ENCODE results near the gene TSPAN32. TPM values are rescaled to one million over a fixed set of nuclear protein-coding genes. Genes with fewer than 3 reads are reported as not detected.

Gene TSPAN32, protein sequence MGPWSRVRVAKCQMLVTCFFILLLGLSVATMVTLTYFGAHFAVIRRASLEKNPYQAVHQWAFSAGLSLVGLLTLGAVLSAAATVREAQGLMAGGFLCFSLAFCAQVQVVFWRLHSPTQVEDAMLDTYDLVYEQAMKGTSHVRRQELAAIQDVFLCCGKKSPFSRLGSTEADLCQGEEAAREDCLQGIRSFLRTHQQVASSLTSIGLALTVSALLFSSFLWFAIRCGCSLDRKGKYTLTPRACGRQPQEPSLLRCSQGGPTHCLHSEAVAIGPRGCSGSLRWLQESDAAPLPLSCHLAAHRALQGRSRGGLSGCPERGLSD
- 1 to 10 TPM; 1.9 to 3.4 (median 2.1) TPM for polyA plus RNA-seq (ENCODE audit: insufficient read length in 4 of 4)

DNA sequence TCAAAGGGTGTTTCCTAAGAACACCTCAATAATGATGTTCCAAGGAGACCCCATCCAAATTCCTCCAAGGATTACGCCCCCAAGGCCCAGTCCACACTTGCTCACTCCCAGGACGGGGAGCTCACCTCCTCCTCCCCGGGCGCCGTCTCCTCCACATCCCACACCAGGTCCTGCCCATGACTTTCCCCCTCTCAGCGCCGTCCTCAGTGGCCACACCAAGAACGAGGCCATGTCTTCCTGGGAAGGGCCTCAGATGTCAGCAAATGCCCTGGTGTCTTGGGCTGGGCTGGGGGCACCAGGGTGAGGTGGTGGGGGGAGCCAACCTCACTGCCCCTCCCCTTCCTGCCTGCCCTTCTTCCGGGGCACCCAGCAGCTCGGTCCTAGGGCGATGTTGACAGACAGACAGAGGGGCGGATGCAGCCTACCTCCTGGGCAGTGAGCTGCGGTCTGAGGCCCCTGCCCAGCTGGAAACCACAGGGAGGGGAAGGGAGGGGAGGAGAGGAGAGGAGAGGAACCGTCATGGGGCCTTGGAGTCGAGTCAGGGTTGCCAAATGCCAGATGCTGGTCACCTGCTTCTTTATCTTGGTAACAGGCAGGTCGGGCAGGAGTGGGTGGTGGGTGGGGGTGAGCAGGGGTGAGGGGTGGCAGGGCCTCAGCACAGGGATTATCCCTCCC is at the start of gene TSPAN32, which contains the start of gene C11orf21:
TSPAN32 (plus strand) TSS at position 383 of the 675 bp plus-strand sequence; CDS start at position 520, 137 bp downstream.
C11orf21 (minus strand) TSS at position 288 of the 675 bp plus-strand sequence; CDS start at position 178, 110 bp downstream.
- DNase-seq (ENCODE audit: low read depth in 4 of 4, low spot score in 2 of 4), result no peak

DNA sequence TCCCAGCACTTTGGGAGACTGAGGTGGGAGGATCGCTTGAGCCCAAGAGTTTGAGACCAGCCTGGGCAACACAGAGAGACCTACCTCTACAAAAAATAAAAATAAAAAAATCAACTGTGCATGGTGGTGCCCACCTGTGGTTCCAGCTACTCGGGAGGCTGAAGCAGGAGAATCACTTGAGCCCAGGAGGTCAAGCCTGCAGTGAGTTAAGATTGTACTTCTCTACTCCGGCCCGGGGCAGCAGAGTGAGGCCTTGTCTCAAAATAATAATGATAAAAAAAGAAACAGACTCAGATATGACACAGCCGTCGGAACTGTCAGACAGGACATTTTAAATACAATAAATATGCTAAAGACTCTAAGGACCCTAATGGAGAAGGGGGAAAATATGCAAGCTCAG is 49.8 kb upstream of the TSPAN32 start:
- no peak for DNase-seq (ENCODE audit: low read depth in 4 of 4, low spot score in 2 of 4)

DNA sequence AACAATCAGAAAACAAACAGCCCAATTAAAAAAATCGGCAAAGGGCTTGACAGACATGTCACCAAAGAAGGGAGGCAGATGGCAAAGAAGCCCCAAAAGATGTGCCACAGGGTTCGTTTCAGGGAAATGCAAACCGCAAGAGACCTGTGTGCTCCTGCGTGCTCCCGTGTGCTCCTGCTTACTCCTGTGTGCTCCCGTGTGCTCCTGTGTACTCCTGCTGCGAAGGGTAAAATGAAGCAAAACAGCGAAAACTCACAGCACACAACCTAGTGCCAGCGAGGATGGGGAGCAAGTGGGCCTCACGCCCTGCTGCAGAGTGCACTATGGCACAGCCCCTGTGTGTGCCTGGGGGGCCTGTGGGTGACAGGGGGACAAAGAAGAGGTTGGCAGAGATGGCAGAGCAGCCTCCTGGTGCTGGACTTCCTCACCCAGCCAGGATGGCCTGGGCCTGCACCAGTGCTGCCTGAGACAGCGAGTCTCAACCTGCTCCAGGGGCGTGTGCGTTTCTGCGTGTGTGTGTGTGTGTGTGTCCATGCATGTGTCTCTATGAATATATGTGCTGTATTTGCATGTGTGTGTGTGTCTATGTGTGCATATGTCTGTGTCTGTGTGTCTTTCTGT is 45.4 kb upstream of the TSPAN32 start:
- no peak for DNase-seq (ENCODE audit: low read depth in 4 of 4, low spot score in 2 of 4)

DNA sequence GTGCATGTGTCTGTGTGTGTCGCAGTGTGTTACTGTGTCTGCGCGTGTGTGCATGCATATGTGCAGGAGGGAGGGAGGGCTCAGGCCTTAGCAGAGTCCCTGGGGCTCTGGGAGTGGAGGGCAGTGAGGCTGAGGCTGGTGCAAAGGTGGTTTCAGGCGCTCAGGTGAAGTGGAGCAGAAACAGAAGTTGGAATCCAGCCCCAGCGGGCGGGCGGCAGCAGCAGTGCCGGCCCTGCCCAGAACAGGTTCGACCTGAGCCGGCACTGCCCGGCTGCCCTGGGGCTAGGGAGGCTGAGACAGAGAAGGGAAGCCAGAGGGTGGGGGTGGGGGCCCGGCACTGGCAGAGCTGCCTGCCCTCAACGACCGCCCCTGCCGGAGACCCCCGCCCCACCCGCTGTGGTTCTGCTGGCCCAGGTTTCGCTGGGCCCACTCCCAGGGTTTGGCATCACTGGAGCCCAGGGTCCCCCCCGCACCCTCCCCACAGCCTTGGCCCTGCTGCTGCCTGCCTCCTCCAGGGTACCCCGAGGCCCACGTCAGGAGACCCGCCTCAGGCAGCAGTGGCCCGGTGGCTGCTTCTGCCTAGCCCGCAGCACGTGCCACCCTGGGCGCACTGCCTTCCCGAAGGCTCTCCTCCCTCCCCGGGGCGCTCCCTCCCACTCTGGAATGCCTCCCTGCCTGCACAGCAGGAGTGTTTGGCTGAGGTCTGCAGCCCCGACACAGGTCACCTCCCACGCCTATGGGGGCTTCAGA is 44.7 kb upstream of the TSPAN32 start:
- no peak for DNase-seq (ENCODE audit: low read depth in 4 of 4, low spot score in 2 of 4)

DNA sequence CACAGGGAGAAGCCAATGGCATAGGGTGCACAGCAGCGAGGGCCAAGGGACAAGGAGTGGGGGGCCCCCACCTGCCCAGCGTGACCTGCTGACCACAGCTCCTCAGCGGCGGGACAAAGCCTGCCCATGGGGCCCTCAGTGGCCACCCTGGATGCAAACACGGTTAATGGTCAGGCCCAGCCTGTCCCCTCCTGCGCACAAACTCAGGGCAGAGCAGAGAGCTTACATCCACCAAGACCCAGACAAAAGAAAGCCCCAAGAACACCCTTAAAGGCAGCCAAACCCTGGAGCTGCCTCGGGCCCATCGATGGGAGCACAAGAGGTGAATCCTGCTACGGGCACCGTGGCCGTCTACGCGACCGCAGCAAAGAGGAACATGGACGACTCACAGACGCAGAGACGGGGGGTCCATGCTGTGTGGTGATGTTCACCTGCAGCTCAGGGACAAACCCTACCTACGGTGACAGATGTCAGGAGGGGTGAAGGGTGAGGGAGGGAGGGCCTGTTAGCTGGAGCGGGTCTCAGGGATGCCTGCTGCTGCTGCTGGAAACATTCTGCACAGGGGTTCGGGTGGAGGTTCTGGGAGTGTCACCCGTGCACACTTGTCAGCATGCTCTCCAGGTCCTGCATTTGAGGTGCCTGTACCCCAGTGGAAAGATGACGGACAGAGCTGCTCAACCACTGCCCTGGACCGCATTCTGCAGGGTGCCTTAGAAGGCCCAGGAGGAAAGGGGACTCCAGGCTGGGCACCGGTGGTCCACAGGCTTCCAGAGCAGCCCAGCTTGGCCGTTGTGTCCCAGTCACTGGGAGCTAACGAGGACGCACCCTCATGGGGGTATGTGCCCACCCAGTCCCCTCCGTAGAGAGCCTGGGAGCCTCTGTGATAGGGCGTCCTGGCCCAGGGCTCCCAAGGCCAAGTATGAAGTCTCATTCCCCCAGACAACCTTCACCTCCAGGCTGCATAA is 43.0 kb upstream of the TSPAN32 start:
- no peak for DNase-seq (ENCODE audit: low read depth in 4 of 4, low spot score in 2 of 4)

DNA sequence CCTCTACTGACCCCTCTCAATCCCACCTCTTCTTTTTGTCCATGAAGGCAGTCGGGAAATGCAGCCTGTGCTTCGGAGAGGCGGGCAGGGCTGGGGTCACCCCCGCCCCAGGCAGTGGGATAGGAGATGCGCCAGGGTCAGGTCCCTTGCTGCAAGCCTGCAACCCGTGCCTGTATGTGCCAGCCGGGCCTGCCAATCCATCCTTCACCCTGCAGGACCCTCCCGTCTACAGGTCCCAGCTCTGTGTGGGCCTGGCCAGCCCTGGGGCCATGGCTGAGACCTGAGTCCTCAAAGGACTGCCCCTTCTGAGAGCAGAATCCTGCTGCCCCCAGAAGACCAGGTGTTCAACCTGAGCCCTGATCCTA is 42.4 kb upstream of the TSPAN32 start:
- no peak for DNase-seq (ENCODE audit: low read depth in 4 of 4, low spot score in 2 of 4)

DNA sequence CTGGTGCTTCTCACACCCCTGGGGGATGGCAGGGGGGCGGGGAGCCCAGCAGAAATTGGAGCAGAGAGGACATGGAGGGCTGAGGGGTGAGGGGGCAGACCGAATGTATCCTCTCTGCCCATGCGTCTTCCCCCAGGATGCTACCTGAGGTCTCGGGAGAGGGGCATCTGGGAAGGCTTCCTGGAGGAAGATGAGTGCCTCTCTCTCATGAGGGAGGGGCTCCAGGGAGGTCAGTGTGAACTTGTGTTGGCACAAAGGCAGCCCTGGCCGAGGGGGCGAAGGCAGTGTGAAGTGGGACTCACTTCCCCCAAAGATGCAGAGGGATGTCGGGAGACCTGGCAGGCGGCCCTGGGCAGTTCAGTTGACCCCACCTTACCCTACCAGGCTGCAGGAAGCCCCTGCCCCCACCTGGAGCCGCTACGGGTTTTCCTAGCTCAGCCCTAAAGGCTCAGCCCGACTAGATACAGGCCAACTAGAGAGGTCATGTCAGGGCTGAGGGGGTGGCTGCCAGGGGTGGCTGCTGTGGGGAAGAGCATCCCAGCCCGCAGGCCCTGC is 41.8 kb upstream of the TSPAN32 start:
- no peak for DNase-seq (ENCODE audit: low read depth in 4 of 4, low spot score in 2 of 4)

DNA sequence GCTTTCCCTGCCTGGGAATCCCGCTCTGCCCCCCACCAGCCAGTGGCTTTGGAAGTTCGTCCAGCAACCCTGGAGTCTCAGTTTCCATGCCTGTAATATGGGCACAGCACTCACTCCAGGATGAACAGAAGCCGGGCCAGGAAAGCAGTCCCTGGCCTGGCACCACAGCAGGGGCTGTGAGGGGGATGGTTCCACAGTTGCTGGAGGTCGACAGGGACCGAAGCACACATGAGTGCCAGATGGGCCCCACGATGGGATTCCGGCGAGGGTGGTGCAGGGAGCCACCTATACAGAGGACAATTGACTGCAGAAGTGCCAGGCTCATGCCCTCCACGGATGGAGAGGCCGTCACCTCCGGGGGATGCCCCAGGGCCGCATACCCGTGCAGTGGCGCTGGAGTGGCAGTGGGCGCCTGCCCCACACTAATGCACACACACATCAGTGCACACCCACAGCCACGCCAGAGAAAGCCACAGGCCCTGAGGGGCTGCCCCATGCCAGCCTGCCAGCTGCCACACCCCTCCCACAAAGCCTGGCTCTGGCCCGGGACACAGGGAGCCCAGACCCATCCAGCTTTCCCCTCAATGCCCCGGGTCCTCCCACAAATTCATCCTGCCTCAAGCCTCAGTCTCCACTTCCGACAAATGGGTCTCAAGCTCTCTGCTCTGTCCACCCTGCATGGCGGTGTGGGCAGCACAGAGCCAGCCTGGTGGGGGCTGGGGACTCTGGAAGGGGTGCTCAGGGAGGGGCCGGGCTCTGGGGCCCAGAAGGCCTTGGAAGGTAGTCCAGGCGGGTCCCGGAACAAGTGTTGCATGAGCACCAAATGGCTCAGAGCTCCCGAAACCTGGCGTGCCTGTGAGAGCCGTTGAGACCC is 41.1 kb upstream of the TSPAN32 start:
- no peak for DNase-seq (ENCODE audit: low read depth in 4 of 4, low spot score in 2 of 4)

DNA sequence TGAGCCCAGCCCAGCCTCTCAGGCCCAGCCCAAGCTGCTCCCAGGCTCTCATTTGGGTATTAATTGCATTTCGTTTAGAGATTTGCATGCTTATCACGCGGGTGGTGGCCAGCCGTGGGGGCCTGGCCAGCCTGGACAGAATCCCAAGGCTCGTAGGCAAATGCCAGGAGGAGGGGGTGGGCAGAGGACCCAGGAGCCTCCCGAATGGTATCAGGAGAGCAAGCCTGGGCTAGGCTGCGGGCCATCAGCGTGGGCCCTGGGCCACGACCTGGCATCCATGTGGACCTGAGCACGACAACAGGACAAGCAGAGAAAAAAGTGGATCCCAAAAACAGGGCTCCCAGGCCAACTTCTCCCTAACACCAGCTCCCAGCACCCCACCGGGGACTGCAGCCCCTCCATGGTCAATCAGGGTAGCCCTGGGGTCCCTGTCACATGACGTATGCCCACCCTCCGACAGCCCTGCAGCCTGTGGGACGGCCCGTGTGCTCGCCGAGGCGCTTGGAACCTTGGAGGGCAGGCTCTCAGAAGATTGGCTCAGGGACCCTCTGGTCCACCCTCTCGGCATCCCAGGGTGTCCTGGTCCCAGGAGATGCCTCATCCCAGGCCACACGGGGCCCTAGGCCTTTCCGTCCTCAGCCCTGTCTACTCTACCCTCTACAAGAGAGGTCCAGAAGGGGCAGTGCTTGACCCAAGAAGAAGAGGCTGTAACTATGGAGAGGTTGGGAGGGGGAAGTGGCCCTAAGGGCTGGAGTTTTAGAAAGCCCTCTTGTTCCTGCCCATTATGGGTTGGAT is 40.2 kb upstream of the TSPAN32 start:
- no peak for DNase-seq (ENCODE audit: low read depth in 4 of 4, low spot score in 2 of 4)

DNA sequence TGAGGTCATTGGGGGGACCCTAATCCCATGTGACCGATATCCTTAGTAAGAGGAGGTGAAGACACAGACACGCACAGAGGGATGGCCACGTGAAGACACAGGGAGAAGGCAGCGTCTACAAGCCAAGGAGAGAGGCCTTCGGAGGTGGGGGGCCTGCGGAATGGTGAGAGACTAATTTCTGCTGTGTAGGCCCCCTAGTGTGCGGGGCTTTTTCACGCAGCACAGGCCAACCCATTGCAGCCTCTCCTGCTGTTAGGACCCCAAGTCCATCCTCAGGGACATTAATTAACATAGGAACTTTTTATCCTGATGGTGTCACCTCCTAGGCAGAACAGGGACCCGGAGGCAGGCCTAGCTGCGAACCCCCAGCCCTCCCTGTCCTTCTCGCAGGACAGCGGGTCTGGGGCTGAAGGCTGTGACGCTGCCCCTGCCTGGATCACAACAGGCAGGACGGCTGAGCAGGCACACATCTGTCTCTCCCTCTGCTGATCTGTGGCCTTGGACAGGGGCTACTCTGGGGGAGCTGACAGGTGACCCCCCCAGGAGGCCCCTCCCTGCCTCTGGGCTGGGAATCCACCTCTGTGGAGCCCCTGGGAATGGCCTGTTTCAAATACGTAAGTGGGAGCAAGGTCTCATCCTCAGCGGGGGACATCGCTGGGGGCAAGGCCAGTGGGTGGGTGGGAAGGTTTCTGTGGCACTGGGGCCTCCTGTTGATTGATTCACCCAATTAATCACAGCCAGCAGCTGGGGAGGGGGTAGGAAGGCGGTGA is 39.3 kb upstream of the TSPAN32 start:
- DNase-seq (ENCODE audit: low read depth in 4 of 4, low spot score in 2 of 4), result no peak

DNA sequence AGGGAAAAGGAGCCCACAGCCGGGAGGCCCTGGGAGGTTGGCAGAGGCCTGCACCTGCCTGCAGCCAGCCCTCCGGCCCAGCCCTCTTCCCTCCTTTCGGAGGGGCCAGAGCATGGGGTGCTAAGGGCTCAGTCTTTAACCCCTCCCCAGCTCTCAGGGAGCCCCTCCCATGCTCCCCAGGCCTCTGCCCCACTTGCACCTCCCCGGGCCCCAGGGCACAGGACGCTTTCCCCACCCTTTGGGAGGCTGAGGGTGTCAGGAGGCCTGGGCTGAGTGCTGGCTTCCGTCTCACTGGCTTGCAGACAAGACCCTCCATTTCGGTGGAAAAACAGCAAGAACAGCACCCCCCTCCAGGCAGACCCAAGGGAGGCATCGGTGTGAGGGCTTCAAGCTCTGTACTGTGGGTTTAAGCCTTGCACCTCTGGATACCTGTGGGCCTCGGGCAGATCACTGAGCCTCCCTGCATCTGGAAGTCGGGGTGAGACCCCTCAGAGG is 38.7 kb upstream of the TSPAN32 start:
- DNase-seq (ENCODE audit: low read depth in 4 of 4, low spot score in 2 of 4), result no peak

DNA sequence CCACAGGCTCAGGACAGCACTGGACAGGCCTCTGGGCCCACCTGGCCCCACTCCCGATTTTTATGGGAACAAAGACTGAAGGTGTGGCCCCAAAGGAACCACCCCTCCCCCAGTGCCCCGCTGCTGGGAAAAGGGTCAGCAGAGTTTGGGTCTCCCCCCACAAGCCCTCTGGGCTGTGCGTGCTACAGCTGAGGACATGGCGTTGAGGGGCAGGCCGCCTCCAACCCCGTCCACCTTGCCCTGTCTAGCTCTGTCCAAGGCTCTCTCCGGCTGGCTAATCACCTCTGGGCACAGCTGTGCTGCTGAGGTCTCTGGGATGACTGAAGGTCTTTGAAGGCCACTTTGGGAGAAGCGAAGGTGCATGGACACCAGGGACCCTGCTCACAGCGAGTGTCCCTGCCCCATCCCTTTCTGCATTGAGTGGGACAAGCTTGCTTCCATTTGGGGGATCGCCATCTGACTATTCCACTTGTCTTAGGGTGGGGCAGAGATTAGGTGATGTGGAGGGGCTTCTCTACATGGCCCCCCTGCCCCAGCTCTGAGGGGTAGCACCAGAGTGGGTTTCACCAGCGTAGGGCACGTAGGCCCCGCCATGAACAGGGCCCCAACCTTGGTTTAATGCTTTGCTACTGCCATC is 38.0 kb upstream of the TSPAN32 start:
- no peak for DNase-seq (ENCODE audit: low read depth in 4 of 4, low spot score in 2 of 4)

DNA sequence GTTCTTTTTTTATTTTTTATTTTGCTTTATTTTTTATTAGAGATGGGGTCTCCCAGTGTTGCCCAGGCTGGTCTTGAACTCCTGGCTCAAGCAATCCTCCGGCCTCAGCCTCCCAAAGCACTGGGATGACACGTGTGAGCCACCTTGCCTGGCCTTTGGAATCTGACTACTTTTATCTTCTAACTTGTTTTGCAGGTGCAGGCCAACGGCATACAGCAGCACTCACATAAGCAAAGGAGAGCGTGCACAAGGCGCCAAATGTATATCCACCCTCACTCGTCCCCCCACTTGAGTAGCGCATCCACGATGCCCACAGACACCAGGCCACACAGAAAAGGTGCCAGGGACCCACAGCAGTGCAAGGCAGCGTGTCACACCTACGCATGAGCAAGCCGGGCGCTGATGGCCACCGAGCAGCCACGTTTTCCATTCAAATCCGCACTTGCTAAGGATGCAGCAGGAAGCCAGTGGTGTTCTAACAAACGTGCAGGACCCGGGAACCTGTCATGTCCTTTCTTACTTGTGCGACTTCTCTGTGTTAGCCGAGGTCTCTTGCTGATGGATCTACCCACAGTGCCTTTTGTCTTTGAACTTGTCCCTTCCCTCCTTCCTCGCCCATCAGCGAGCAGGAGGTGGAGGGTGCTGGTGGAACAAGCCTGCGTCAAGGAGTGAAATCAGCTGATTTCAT is 37.3 kb upstream of the TSPAN32 start:
- no peak for DNase-seq (ENCODE audit: low read depth in 4 of 4, low spot score in 2 of 4)

DNA sequence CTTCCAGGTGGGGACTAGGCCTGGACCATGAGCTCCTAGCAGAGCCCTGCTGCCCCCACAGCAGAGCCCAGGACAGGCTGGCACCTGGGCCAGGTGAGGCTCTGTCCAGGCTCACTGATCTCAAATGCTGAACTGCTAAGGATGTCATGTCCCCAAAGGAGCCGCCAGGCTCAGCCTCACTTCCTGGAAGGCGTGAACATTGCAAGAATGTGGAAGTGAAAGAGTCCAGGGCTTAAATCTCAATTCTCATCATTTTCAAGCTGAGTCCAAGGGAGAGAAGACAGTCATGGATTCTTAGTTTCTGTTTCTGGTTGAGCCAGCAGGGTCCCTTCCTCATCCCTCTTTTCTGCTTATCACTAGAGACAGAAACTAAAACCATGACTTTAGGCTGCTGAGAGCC is 36.4 kb upstream of the TSPAN32 start:
- DNase-seq (ENCODE audit: low read depth in 4 of 4, low spot score in 2 of 4), result no peak

DNA sequence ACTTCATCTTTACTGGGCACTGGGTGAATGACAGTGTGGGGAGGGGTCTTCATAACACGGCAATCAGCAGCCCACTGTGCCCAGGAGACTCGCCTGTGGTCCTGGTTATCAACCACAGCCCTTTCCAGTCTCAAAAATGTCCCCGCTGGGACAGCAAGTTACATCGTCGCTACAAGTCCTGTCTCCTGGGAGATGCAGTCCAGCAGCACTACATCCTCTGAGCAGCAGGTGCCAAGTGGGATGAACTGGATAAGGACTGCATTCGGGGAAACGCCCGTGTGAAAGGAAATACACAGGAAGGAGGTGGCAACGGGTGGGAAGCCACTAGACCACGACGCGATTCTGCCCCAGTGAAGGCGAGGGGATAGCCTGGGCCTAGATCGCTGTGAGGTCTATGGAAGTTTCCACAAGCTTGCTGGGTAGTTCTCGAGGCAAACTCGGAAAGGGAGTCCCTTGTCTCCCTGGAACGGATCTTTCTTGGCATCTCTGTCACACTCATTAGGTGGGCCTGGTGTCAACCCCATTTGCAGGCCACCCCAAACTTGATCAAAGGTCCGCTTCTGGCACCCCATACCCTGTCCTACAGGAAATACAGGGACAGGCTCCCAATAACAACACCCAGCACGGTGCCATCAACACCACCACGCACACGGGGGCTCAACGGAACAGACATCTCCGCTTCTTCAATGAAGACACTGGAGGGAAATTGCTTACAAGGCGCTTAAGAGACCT is 35.8 kb upstream of the TSPAN32 start:
- no peak for DNase-seq (ENCODE audit: low read depth in 4 of 4, low spot score in 2 of 4)

All from left renal cortex interstitium (tissue), 4 donors.